Measurements from ENCODE around the gene MPHOSPH9. TPM values are rescaled to one million over a fixed set of nuclear protein-coding genes. Genes with fewer than 3 reads are reported as not detected.
A peak's percentile ranks its signal among the peaks of the same experiment; 100 is the strongest.
"Not testable (repeated sequence)": the region's sequence is repeated elsewhere in the genome, so short reads cannot be mapped to it uniquely, and the experiment has no call there.

Gene MPHOSPH9
- total RNA-seq, 1 donor from 2014 or later = 62.9 TPM

GRCh38 chr12:123260081-123260480 is 27.1 kb upstream of the MPHOSPH9 start:
- DNase-seq = no peak

- no peak for DNase-seq
Measured at GRCh38 chr12:123258593-123258992, 25.7 kb upstream of the MPHOSPH9 start.

- DNase-seq = no peak
Measured at GRCh38 chr12:123254853-123255446, 22.0 kb upstream of the MPHOSPH9 start.

GRCh38 chr12:123253641-123254459 is 20.9 kb upstream of the MPHOSPH9 start:
- DNase-seq = no peak

GRCh38 chr12:123252365-123252764 is 19.4 kb upstream of the MPHOSPH9 start:
- DNase-seq = not testable (repeated sequence)

GRCh38 chr12:123251403-123252076 is 18.6 kb upstream of the MPHOSPH9 start:
- no peak for DNase-seq

- DNase-seq = peak; percentile 51
Measured at GRCh38 chr12:123250471-123251383, 17.8 kb upstream of the MPHOSPH9 start.

GRCh38 chr12:123248996-123249741 is 16.2 kb upstream of the MPHOSPH9 start:
- DNase-seq = not testable (repeated sequence)

GRCh38 chr12:123248129-123248528 is 15.2 kb upstream of the MPHOSPH9 start:
- DNase-seq = not testable (repeated sequence)

- DNase-seq = no peak
Measured at GRCh38 chr12:123245678-123246077, 12.7 kb upstream of the MPHOSPH9 start.

GRCh38 chr12:123243671-123244262 is 10.8 kb upstream of the MPHOSPH9 start:
- no peak for DNase-seq

- DNase-seq = peak; percentile 49
Measured at GRCh38 chr12:123242116-123242904, 9.4 kb upstream of the MPHOSPH9 start.

- DNase-seq = no peak
Measured at GRCh38 chr12:123238961-123239360, 6.0 kb upstream of the MPHOSPH9 start.

- DNase-seq = no peak
Measured at GRCh38 chr12:123238330-123238682, 5.4 kb upstream of the MPHOSPH9 start.

GRCh38 chr12:123237646-123238329 is 4.8 kb upstream of the MPHOSPH9 start:
- DNase-seq = peak; percentile 77

GRCh38 chr12:123233505-123234308 is 766 bp upstream of the MPHOSPH9 start:
- no peak for DNase-seq

- DNase-seq = no peak
Measured at GRCh38 chr12:123232472-123232806, 502 bp downstream of the MPHOSPH9 start.

- peak; percentile 8 for DNase-seq
Measured at GRCh38 chr12:123231931-123232330, 1.0 kb downstream of the MPHOSPH9 start.

- DNase-seq = no peak
Measured at GRCh38 chr12:123229051-123229450, 3.9 kb downstream of the MPHOSPH9 start.

Measured in tongue (tissue), 2 donors.